ENCODE measurements around the gene TYSND1. TPM values are rescaled to one million over a fixed set of nuclear protein-coding genes. Genes with fewer than 3 reads are reported as not detected.
A peak's percentile ranks its signal among the peaks of the same experiment; 100 is the strongest.

Gene TYSND1
- total RNA-seq, 1 experiment from 2014 or later = 13.6 TPM

- H3K36me3 ChIP-seq (ENCODE audit: control insufficient read depth in 1 of 2, insufficient read depth in 2 of 2, low read length in 2 of 2) = peaks cover 1 to 2% of the 10 kb centered on the region in 2 experiments; a peak in 2 of 4 replicates
- H3K27me3 ChIP-seq (ENCODE audit: insufficient read depth, low read length) = no peaks in the 10 kb centered on the region
- peak overlapping the region; percentile 74 to 81 for H3K4me3 ChIP-seq (replicated peaks in 1 of 2; ENCODE audit: low read depth in 1 of 2, low read length in 2 of 2)
- no peaks in the 10 kb centered on the region for H4K20me1 ChIP-seq (ENCODE audit: insufficient read depth)
- peak overlapping the region; percentile 86 for H3K27ac ChIP-seq (ENCODE audit: low read depth, low read length)
- CTCF ChIA-PET = interaction anchor here (0.9 to 3.7 kb wide), 8 partner anchors 9 to 242 kb away, joined by 3 to 33 read pairs (median 18); no protein-coding TSS in a partner anchor
- peaks cover 8 to 26% of the 10 kb centered on the region in 2 experiments; a peak in 3 of 4 replicates for H3K4me1 ChIP-seq (ENCODE audit: control insufficient read depth in 1 of 2, insufficient read depth in 2 of 2, low read length in 2 of 2)
- RAD21 ChIA-PET (ENCODE audit: low non-redundant PET in 1 of 2, low total read pairs in 2 of 2, uncharacterized antibody in 2 of 2, unreplicated experiment in 2 of 2) = no interaction called here
- peak; percentile 6; the same call in 1 of the 2 replicates for ATAC-seq
- intact Hi-C loops (cut with micrococcal nuclease) = loop anchor here (5.0 kb wide), 1 partner anchor 242 kb away; no protein-coding TSS in a partner anchor
- no peak overlapping the region for H2AFZ ChIP-seq (ENCODE audit: low read depth, low read length, poor library complexity, severe bottlenecking)
- no peak for TF ChIP-seq SIN3A (IDR thresholded peaks at IDR 0.05; ENCODE audit: low read depth)
- no peak for TF ChIP-seq YY1 (IDR thresholded peaks at IDR 0.05; ENCODE audit: extremely low read depth, insufficient replicate concordance, low read depth, low read length)
- no peak for TF ChIP-seq CTCF (IDR thresholded peaks at IDR 0.05 in 2 of 3, conservative IDR thresholded peaks at IDR 0.05 in 1 of 3; ENCODE audit: borderline replicate concordance in 1 of 3, insufficient read depth in 1 of 3, low read depth in 2 of 3, low read length in 2 of 3)
- TF ChIP-seq CBX3 (IDR thresholded peaks at IDR 0.05; ENCODE audit: low read depth) = no peak
- no peak for TF ChIP-seq POLR2A (IDR thresholded peaks at IDR 0.05; ENCODE audit: borderline replicate concordance, extremely low read depth, insufficient read depth, insufficient read length)
- TF ChIP-seq REST (IDR thresholded peaks at IDR 0.05; ENCODE audit: low read depth) = no peak
- TF ChIP-seq EGR1 (IDR thresholded peaks at IDR 0.05; ENCODE audit: low read depth) = no peak
- TF ChIP-seq POLR2AphosphoS5 (IDR thresholded peaks at IDR 0.05; ENCODE audit: low read depth, low read length) = no peak
- no peak for TF ChIP-seq RAD21 (IDR thresholded peaks at IDR 0.05; ENCODE audit: low read depth)
- no peak for DNase-seq (ENCODE audit: low read depth, low spot score)
- no TSS peak for BruUV-seq (replicated peaks)
- H3K9ac ChIP-seq (ENCODE audit: low read length) = peak overlapping the region; percentile 97
- H3K9me2 ChIP-seq (ENCODE audit: insufficient read depth) = no peaks in the 10 kb centered on the region
- peak overlapping the region; percentile 95 for H3K4me2 ChIP-seq (ENCODE audit: low read length)
- peaks cover 25% of the 10 kb centered on the region; the same call in 1 of the 2 replicates for H3K79me2 ChIP-seq (ENCODE audit: insufficient read depth, low read length)
- no peaks in the 10 kb centered on the region for H3K9me3 ChIP-seq (ENCODE audit: control insufficient read depth in 1 of 2, insufficient read depth in 1 of 2, low read depth in 1 of 2, low read length in 2 of 2)
- POLR2A ChIA-PET = interaction anchor here (1.8 kb wide), 1 partner anchor 25 kb away, joined by 18 read pairs; the partner anchor contains the start of gene SAR1A
Observed at GRCh38 chr10:70145166-70145665, 1.3 kb downstream of the TYSND1 start.

All from HCT116 (cell line).